Endothelial cell (in vitro differentiated cells): ENCODE measurements around the gene CGA. TPM values are rescaled to one million over a fixed set of nuclear protein-coding genes. Genes with fewer than 3 reads are reported as not detected.
A peak's percentile ranks its signal among the peaks of the same experiment; 100 is the strongest.

Experiments used
- DNase-seq: peaks from one replicate; pipeline ENCODE4 v3.0.0; 2021; ENCODE audit warnings: low spot score
- H3K27ac Mint-ChIP-seq: one replicate; pipeline ENCODE4 v1.8.0; 2021; ENCODE audit warnings: mixed read lengths, inconsistent platforms; ENCODE audit not compliant: unreplicated experiment
- H3K27me3 Mint-ChIP-seq: one replicate; pipeline ENCODE4 v1.8.0; 2021; ENCODE audit warnings: mild to moderate bottlenecking, moderate library complexity, mixed read lengths, inconsistent platforms; ENCODE audit not compliant: unreplicated experiment
- H3K36me3 Mint-ChIP-seq: one replicate; pipeline ENCODE4 v1.8.0; 2021; ENCODE audit warnings: mild to moderate bottlenecking, low read depth, mixed read lengths, inconsistent platforms; ENCODE audit not compliant: unreplicated experiment
- H3K4me1 Mint-ChIP-seq: one replicate; pipeline ENCODE4 v1.8.0; 2021; ENCODE audit warnings: mild to moderate bottlenecking, mixed read lengths, inconsistent platforms; ENCODE audit not compliant: unreplicated experiment
- H3K4me3 Mint-ChIP-seq: one replicate; pipeline ENCODE4 v1.8.0; 2021; ENCODE audit warnings: mild to moderate bottlenecking, mixed read lengths, inconsistent platforms; ENCODE audit not compliant: unreplicated experiment
- H3K9me3 Mint-ChIP-seq: one replicate; pipeline ENCODE4 v1.8.0; 2021; ENCODE audit warnings: mixed read lengths, inconsistent platforms; ENCODE audit not compliant: unreplicated experiment
- total RNA-seq: library from RNA; stranded (reverse); fragmentation: NEBNext Ultra II Directional; extraction: Animal tissue kit (Norgen Biotek cat#: 25700); gene quantifications from one replicate; pipeline ENCODE4 v1.2.1, GENCODE V29; 2021; ENCODE audit not compliant: unreplicated experiment
- TF ChIP-seq, protein P1 (sequence below): fragments of 200-600 bp; sonication (generic); IDR thresholded peaks from one replicate; pipeline ENCODE4 v1.5.0; 2021; ENCODE audit warnings: antibody characterized with exemption; ENCODE audit not compliant: unreplicated experiment

CGA gene
- total RNA-seq, 1 donor from 2014 or later, result not detected

DNA sequence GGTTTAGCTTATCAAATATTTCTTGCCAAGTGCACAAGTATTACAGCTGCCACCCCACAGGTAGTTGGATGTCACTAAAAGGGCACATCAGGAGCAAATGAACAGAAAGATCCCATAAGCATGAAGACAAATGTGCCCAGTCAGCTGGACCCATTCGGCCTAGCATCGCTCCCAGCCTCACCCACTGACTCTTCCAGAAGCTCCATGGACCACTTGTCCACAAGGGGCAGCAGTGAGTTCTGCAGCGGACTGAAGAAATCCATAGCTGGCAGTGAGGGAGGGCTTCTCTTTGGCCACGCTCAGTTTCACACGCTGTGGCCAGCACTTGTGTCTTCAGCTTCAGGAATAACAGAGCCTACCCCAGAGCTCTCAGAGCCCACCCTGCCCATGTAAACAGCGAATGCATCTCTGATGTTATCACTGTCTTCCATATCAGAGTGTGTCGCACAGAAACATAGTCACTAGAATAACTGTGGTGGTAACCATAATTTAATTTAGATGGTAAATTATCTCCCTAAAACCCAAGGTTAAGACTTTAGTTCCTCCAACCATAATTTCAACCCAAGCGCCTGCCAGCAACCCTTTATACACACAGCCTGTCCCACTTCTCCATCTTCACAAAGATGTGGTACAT lies 15.8 kb downstream of the CGA start:
- no peaks in the 10 kb centered on the region for H3K4me1 Mint-ChIP-seq
- H3K27ac Mint-ChIP-seq, result no peak overlapping the region
- peak; percentile 87 for DNase-seq
- TF ChIP-seq, protein P1, sequence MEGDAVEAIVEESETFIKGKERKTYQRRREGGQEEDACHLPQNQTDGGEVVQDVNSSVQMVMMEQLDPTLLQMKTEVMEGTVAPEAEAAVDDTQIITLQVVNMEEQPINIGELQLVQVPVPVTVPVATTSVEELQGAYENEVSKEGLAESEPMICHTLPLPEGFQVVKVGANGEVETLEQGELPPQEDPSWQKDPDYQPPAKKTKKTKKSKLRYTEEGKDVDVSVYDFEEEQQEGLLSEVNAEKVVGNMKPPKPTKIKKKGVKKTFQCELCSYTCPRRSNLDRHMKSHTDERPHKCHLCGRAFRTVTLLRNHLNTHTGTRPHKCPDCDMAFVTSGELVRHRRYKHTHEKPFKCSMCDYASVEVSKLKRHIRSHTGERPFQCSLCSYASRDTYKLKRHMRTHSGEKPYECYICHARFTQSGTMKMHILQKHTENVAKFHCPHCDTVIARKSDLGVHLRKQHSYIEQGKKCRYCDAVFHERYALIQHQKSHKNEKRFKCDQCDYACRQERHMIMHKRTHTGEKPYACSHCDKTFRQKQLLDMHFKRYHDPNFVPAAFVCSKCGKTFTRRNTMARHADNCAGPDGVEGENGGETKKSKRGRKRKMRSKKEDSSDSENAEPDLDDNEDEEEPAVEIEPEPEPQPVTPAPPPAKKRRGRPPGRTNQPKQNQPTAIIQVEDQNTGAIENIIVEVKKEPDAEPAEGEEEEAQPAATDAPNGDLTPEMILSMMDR, result peak; percentile 80
- H3K9me3 Mint-ChIP-seq, result no peaks in the 10 kb centered on the region
- H3K27me3 Mint-ChIP-seq, result no peaks in the 10 kb centered on the region
- H3K36me3 Mint-ChIP-seq, result no peaks in the 10 kb centered on the region
- H3K4me3 Mint-ChIP-seq, result no peak overlapping the region

DNA sequence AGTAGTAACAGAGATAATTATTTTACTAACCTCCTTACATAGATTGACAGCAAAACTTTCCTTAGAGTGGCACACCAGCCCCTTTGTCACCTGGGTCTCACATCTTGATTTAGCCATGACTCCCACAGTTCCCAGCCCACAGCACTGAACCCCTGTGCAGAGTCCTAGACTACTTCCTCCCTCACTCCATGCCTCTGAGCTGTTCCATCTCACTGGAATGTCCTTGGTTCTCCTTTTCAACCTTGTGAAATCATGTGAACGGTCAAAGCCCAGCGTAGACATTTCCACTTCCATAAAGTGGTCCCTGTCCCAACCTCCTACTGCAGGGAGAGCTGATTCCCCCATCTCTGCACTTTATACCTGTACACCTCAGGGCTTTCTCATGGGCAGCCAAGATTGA lies 19.7 kb downstream of the CGA start:
- Mint-ChIP-seq H3K27ac (no peak overlapping the region), H3K36me3 (no peaks in the 10 kb centered on the region), H3K4me3 (no peak overlapping the region), H3K27me3 (no peaks in the 10 kb centered on the region), H3K4me1 (no peaks in the 10 kb centered on the region), H3K9me3 (no peaks in the 10 kb centered on the region)
- TF ChIP-seq, protein P1, result no peak
- DNase-seq, result no peak

DNA sequence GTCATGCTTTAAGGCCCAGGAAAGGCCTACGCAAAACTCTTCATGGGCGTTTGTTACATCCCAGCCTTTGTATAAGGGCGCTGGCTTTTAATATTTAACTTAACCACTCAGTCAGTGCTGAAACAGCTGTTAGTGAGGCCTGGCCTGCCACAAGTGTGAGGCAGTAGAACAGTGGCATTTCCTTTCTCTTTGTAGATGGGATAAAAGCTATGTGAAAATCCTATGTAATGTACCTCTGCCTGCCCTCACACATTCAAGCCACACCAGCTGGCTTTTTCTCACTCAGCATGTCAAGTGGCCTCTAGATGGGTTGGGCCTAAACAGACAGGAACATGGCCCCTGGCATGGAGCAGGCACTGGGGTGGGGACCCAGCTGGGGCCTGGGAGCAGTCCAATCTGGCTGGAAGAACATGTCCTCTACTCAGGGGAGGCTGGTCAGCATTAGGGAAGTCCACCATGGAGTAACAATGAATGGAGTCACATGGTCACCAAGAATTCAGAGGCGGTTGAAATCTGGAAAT lies 20.7 kb downstream of the CGA start:
- no peaks in the 10 kb centered on the region for H3K36me3 Mint-ChIP-seq
- TF ChIP-seq, protein P1, result no peak
- H3K27ac Mint-ChIP-seq, result no peak overlapping the region
- H3K9me3 Mint-ChIP-seq, result no peaks in the 10 kb centered on the region
- H3K27me3 Mint-ChIP-seq, result no peaks in the 10 kb centered on the region
- H3K4me1 Mint-ChIP-seq, result no peaks in the 10 kb centered on the region
- DNase-seq, result no peak
- no peak overlapping the region for H3K4me3 Mint-ChIP-seq

DNA sequence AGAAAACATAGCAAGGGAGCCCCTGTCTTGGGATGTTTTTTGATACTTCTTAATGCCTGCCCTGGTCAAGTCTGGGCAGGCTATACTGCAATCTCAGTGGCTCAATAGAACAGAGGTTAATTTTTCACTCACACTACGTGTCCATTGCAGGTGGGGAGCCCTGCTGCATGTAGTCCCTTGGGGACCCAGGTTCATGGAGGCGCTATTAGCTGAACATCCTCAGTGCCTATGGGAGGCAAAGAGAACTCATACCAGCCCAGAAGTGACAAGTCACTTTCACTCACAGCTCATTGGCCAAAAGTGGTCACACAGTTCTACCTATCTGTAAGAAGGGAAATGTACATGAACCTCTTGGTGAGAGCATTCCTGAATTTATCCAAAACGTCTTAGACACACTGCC lies 23.2 kb downstream of the CGA start:
- H3K4me1 Mint-ChIP-seq, result no peaks in the 10 kb centered on the region
- no peaks in the 10 kb centered on the region for H3K27me3 Mint-ChIP-seq
- TF ChIP-seq, protein P1, result no peak
- H3K4me3 Mint-ChIP-seq, result no peak overlapping the region
- H3K36me3 Mint-ChIP-seq, result no peaks in the 10 kb centered on the region
- DNase-seq, result no peak
- H3K27ac Mint-ChIP-seq, result no peak overlapping the region
- H3K9me3 Mint-ChIP-seq, result no peaks in the 10 kb centered on the region

DNA sequence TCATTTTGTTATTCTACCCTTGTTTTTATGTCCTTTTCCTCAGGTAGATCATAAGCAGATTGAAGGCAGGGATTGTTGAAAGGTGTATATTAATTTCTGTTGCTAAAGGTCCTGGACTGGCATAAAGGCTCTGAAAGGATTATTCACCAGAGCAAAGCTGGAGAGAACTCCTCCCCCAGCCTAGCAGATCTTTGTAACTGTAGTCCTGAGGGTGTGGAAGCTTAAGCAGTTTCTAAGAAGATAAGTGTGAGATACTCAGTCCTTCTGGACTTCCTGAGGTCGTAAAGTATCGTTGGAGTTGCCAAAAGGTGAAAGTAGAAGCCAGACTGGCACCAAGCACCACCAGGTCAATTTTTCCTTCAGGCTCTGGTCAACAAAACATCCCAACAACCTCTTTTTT lies 24.2 kb downstream of the CGA start:
- Mint-ChIP-seq H3K27me3 (no peaks in the 10 kb centered on the region), H3K4me1 (no peaks in the 10 kb centered on the region), H3K36me3 (no peaks in the 10 kb centered on the region), H3K9me3 (no peaks in the 10 kb centered on the region), H3K4me3 (no peak overlapping the region), H3K27ac (no peak overlapping the region)
- TF ChIP-seq, protein P1, result no peak
- DNase-seq, result no peak
